Neural cell (in vitro differentiated cells): ENCODE results near the gene JMJD7. TPM values are rescaled to one million over a fixed set of nuclear protein-coding genes. Genes with fewer than 3 reads are reported as not detected.

ENCODE experiments used
- H2AFZ ChIP-seq: fragments of 200-600, 300-800 bp; sonication (generic), shearing (Covaris generic); 2 replicates; pipeline ENCODE4 v1.6.0; 2014; ENCODE audit warnings: low read depth, mild to moderate bottlenecking, antibody characterized with exemption, low read length, moderate library complexity
- H3F3A ChIP-seq: fragments of 200-600 bp; shearing (Covaris generic); 2 replicates; pipeline ENCODE4 v1.6.1; 2016; ENCODE audit warnings: mild to moderate bottlenecking, moderate library complexity, mixed read lengths, antibody characterized with exemption, low read length; ENCODE audit not compliant: insufficient read depth, poor library complexity, severe bottlenecking
- H3K27ac ChIP-seq: fragments of 200-600, 300-800 bp; sonication (generic), shearing (Covaris generic); 2 replicates; pipeline ENCODE4 v1.5.1; 2014; ENCODE audit warnings: mild to moderate bottlenecking, low read length, moderate library complexity
- H3K27me3 ChIP-seq: fragments of 300-800, 200-600 bp; sonication (generic), shearing (Covaris generic); 2 replicates; pipeline ENCODE4 v1.6.0; 2014; ENCODE audit warnings: mild to moderate bottlenecking, low read depth, low read length, moderate library complexity; ENCODE audit not compliant: insufficient read depth
- H3K36me3 ChIP-seq: fragments of 300-800, 200-600 bp; sonication (generic), shearing (Covaris generic); 2 replicates; pipeline ENCODE4 v1.5.1; 2014; ENCODE audit warnings: mild to moderate bottlenecking, antibody characterized with exemption, low read length, moderate library complexity; ENCODE audit not compliant: insufficient read depth
- H3K4me2 ChIP-seq: fragments of 300-800, 200-600 bp; sonication (generic), shearing (Covaris generic); 2 replicates; pipeline ENCODE4 v1.6.0; 2014; ENCODE audit warnings: mild to moderate bottlenecking, low read length
- H3K4me3 ChIP-seq: fragments of 300-800, 200-600 bp; sonication (generic), shearing (Covaris generic); 2 replicates; pipeline ENCODE4 v1.5.1; 2014; ENCODE audit warnings: mild to moderate bottlenecking, low read length, moderate library complexity
- H3K79me2 ChIP-seq: fragments of 200-600 bp; shearing (Covaris generic); replicated peaks from 2 replicates; pipeline ENCODE4 v1.6.0; 2014; ENCODE audit warnings: mild to moderate bottlenecking, low read length, moderate library complexity; ENCODE audit not compliant: insufficient read depth
- H3K9ac ChIP-seq: fragments of 300-800, 200-600 bp; sonication (generic), shearing (Covaris generic); 2 replicates; pipeline ENCODE4 v1.6.1; 2016; ENCODE audit warnings: mild to moderate bottlenecking, low read length, mixed read lengths
- H3K9me2 ChIP-seq: fragments of 200-600 bp; shearing (Covaris generic); 2 replicates; pipeline ENCODE4 v1.6.1; 2016; ENCODE audit warnings: mild to moderate bottlenecking, low read length, mixed read lengths; ENCODE audit not compliant: insufficient read depth
- H3K9me3 ChIP-seq: fragments of 200-600, 300-800 bp; sonication (generic), shearing (Covaris generic); 2 replicates; pipeline ENCODE4 v1.6.1; 2016; ENCODE audit warnings: mild to moderate bottlenecking, mixed run types, low read length, moderate library complexity, mixed read lengths
- H4K20me1 ChIP-seq: fragments of 200-600 bp; shearing (Covaris generic); 2 replicates; pipeline ENCODE4 v1.6.1; 2016; ENCODE audit warnings: mild to moderate bottlenecking, mixed run types; ENCODE audit not compliant: insufficient read depth
- EP300 ChIP-seq: fragments of 450-650 bp; conservative IDR thresholded peaks from 2 replicates; pipeline ENCODE4 v1.6.1; 2014; ENCODE audit warnings: antibody characterized with exemption, mild to moderate bottlenecking, moderate library complexity; ENCODE audit not compliant: poor library complexity, severe bottlenecking
- EZH2 ChIP-seq: fragments of 200-600, 300-800 bp; shearing (Covaris generic), sonication (generic); IDR thresholded peaks from 2 replicates; pipeline ENCODE4 v1.6.1; 2014; ENCODE audit warnings: antibody characterized with exemption, low read length, borderline replicate concordance, mild to moderate bottlenecking; ENCODE audit not compliant: insufficient read depth, poor library complexity, severe bottlenecking
- MXI1 ChIP-seq: fragments of 450-650 bp; conservative IDR thresholded peaks from 2 replicates; pipeline ENCODE4 v1.6.1; 2014; ENCODE audit warnings: antibody characterized with exemption, mild to moderate bottlenecking; ENCODE audit not compliant: poor library complexity, severe bottlenecking
- POLR2AphosphoS5 ChIP-seq: IDR thresholded peaks from 2 replicates; pipeline ENCODE4 v1.6.1; 2012
- RAD21 ChIP-seq: fragments of 450-650 bp; conservative IDR thresholded peaks from 2 replicates; pipeline ENCODE4 v1.6.1; 2014; ENCODE audit warnings: antibody characterized with exemption, mild to moderate bottlenecking, moderate library complexity
- REST ChIP-seq: IDR thresholded peaks from 2 replicates; pipeline ENCODE4 v1.6.1; 2012; ENCODE audit warnings: borderline replicate concordance
- SMC3 ChIP-seq: fragments of 450-650 bp; conservative IDR thresholded peaks from 2 replicates; pipeline ENCODE4 v1.6.1; 2014; ENCODE audit warnings: antibody characterized with exemption, mild to moderate bottlenecking, moderate library complexity; ENCODE audit not compliant: poor library complexity
- TAF1 ChIP-seq: IDR thresholded peaks from 2 replicates; pipeline ENCODE4 v1.6.1; 2012; ENCODE audit warnings: low read depth
- polyA plus RNA-seq: library from polyadenylated mRNA; depleted of rRNA; stranded (reverse); fragments of >200 nt; gene quantifications from 2 replicates; pipeline ENCODE4 v1.2.3, GENCODE V29; 2014
- TF ChIP-seq, protein P1 (sequence below): fragments of 450-650 bp; IDR thresholded peaks from 2 replicates; pipeline ENCODE4 v1.5.1; 2014; ENCODE audit warnings: antibody characterized with exemption, mild to moderate bottlenecking, moderate library complexity; ENCODE audit not compliant: poor library complexity, severe bottlenecking

The JMJD7 gene
- polyA plus RNA-seq, 1 donor from 2014 or later = 14.0 TPM

DNA sequence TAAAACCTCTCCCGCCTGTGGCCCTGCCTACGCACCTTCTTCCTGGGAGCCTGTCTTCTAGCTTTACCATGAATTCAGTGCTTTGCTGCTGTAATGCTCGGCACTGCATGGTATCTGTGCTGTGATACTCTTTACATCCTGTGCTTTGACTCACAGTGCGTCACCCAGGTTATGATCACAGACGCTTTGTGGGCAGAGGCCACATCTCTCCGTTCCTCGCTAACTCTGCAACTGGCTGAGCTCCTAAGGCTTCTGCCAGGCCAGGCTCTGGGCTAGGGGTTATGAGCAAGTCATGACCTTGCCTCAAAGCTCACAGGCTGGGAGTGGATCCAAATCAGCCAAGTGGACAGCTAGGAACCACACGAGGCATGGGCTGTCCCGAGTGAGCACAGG is 42.8 kb downstream of the JMJD7 start:
- H2AFZ ChIP-seq = no peak overlapping the region
- H4K20me1 ChIP-seq = no peaks in the 10 kb centered on the region
- H3K27ac ChIP-seq = no peak overlapping the region
- TF ChIP-seq POLR2AphosphoS5 (no peak), SMC3 (no peak), REST (no peak), EZH2 (no peak), MXI1 (no peak), TAF1 (no peak), RAD21 (no peak), EP300 (no peak)
- TF ChIP-seq, protein P1, sequence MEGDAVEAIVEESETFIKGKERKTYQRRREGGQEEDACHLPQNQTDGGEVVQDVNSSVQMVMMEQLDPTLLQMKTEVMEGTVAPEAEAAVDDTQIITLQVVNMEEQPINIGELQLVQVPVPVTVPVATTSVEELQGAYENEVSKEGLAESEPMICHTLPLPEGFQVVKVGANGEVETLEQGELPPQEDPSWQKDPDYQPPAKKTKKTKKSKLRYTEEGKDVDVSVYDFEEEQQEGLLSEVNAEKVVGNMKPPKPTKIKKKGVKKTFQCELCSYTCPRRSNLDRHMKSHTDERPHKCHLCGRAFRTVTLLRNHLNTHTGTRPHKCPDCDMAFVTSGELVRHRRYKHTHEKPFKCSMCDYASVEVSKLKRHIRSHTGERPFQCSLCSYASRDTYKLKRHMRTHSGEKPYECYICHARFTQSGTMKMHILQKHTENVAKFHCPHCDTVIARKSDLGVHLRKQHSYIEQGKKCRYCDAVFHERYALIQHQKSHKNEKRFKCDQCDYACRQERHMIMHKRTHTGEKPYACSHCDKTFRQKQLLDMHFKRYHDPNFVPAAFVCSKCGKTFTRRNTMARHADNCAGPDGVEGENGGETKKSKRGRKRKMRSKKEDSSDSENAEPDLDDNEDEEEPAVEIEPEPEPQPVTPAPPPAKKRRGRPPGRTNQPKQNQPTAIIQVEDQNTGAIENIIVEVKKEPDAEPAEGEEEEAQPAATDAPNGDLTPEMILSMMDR = no peak
- H3K9me3 ChIP-seq = no peaks in the 10 kb centered on the region
- no peaks in the 10 kb centered on the region for H3F3A ChIP-seq
- H3K4me3 ChIP-seq = no peak overlapping the region
- H3K36me3 ChIP-seq = no peaks in the 10 kb centered on the region
- no peak overlapping the region for H3K9ac ChIP-seq
- H3K4me2 ChIP-seq = no peak overlapping the region
- no peaks in the 10 kb centered on the region for H3K27me3 ChIP-seq
- no peaks in the 10 kb centered on the region for H3K79me2 ChIP-seq
- H3K9me2 ChIP-seq = no peaks in the 10 kb centered on the region

GRCh38 chr15:41871175-41871905 is 43.4 kb downstream of the JMJD7 start:
- Histone ChIP-seq H3K4me3 (no peak overlapping the region), H3K79me2 (no peaks in the 10 kb centered on the region), H2AFZ (no peak overlapping the region), H3K36me3 (no peaks in the 10 kb centered on the region), H3K27me3 (no peaks in the 10 kb centered on the region), H3K9me2 (no peaks in the 10 kb centered on the region), H3K9me3 (no peaks in the 10 kb centered on the region), H3F3A (no peaks in the 10 kb centered on the region), H4K20me1 (no peaks in the 10 kb centered on the region), H3K9ac (no peak overlapping the region), H3K4me2 (no peak overlapping the region), H3K27ac (no peak overlapping the region)
- TF ChIP-seq EP300 (no peak), MXI1 (no peak), TAF1 (no peak), RAD21 (no peak), EZH2 (no peak), SMC3 (no peak), POLR2AphosphoS5 (no peak), REST (no peak)
- TF ChIP-seq, protein P1 = no peak
